Calu3 (cell line): ENCODE data around the gene CNOT10. TPM values are rescaled to one million over a fixed set of nuclear protein-coding genes. Genes with fewer than 3 reads are reported as not detected.
A peak's percentile ranks its signal among the peaks of the same experiment; 100 is the strongest.

Source experiments
- Bru-seq: library from RNA; stranded (reverse); fragments of 400-500 nt; gene quantifications from one replicate; lab custom pipeline; 2021; lab: Mats Ljungman, UMichigan
- BruChase-seq, 2 experiments: library from RNA; stranded (reverse); fragments of 400-500 nt; gene quantifications; one replicate each; lab custom pipeline; 2021; lab: Mats Ljungman, UMichigan
- BruUV-seq: library from RNA; stranded (reverse); fragments of 400-500 nt; replicated peaks from 2 replicates; lab custom pipeline; 2021; lab: Mats Ljungman, UMichigan
- CTCF ChIA-PET: fragments of 300-600 bp; sonication (Branson Sonifier 250); formaldehyde crosslinking; loops from one replicate; lab custom pipeline; 2022; ENCODE audit warnings: antibody characterized with exemption; lab: Charles Lee
- DNase-seq: peaks from one replicate; pipeline ENCODE4 v3.0.0; 2022
- H3K27ac Mint-ChIP-seq: one replicate; pipeline ENCODE4 v1.8.0; 2022; ENCODE audit warnings: mixed read lengths; ENCODE audit not compliant: unreplicated experiment
- H3K27me3 Mint-ChIP-seq: one replicate; pipeline ENCODE4 v1.8.0; 2022; ENCODE audit warnings: mixed read lengths; ENCODE audit not compliant: unreplicated experiment
- H3K36me3 Mint-ChIP-seq: one replicate; pipeline ENCODE4 v1.8.0; 2022; ENCODE audit warnings: mild to moderate bottlenecking, moderate library complexity, mixed read lengths; ENCODE audit not compliant: insufficient read depth, unreplicated experiment
- H3K4me1 Mint-ChIP-seq: one replicate; pipeline ENCODE4 v1.8.0; 2022; ENCODE audit warnings: mild to moderate bottlenecking, low read depth, mixed read lengths; ENCODE audit not compliant: unreplicated experiment
- H3K4me3 Mint-ChIP-seq: one replicate; pipeline ENCODE4 v1.8.0; 2022; ENCODE audit warnings: mild to moderate bottlenecking, low read depth, moderate library complexity, mixed read lengths; ENCODE audit not compliant: unreplicated experiment
- H3K9me3 Mint-ChIP-seq: one replicate; pipeline ENCODE4 v1.8.0; 2022; ENCODE audit warnings: low read depth, mixed read lengths; ENCODE audit not compliant: unreplicated experiment
- CTCF ChIP-seq: fragments of 200-600 bp; IDR thresholded peaks from one replicate; pipeline ENCODE4 v1.8.0; 2022; ENCODE audit warnings: antibody characterized with exemption; ENCODE audit not compliant: unreplicated experiment
- intact Hi-C: fragments of 100-400 bp; cut with micrococcal nuclease; formaldehyde crosslinking; loops from one replicate; pipeline ENCODE4 v1.10.0; 2022; ENCODE audit not compliant: unreplicated experiment
- long read RNA-seq: library from polyadenylated mRNA; stranded (forward); transcript quantifications from one replicate; pipeline ENCODE4 v2.0.0, GENCODE V29; 2022
- total RNA-seq: library from RNA; stranded (reverse); gene quantifications from 2 replicates; pipeline ENCODE4 v1.2.3, GENCODE V29; 2022

Gene CNOT10
- total RNA-seq: 41.4 and 45.1 TPM in 2 replicates
- Bru-seq, nascent RNA: percentile 77 among the genes with signal in this experiment
- percentile 68 among the genes with signal in this experiment for BruChase-seq, experiment 1, labeled RNA remaining after a 6-hour chase
- percentile 67 among the genes with signal in this experiment for BruChase-seq, experiment 2, labeled RNA remaining after a 2-hour chase
- long read RNA-seq, transcript CNOT10-201 (19 exons, 2,815 nt): major isoform, 25 of 40 reads
- long read RNA-seq, partial matches to known transcripts: 1 of 40 reads
- long read RNA-seq, other reads (novel, unspliced or antisense): 12 of 40 reads

- intact Hi-C loops: no loop called here
- no TSS peak for BruUV-seq
- Mint-ChIP-seq H3K27me3 (no peaks in the 10 kb centered on the region), H3K4me1 (peaks cover 18% of the 10 kb centered on the region), H3K27ac (peak within 1 kb of the TSS; percentile 61), H3K36me3 (peaks cover 23% of the 10 kb centered on the region), H3K4me3 (peak within 1 kb of the TSS; percentile 95), H3K9me3 (no peaks in the 10 kb centered on the region)
- TF ChIP-seq CTCF: no peak
- peak; percentile 95 for DNase-seq
- CTCF ChIA-PET: no interaction called here
Observed at GRCh38 chr3:32684800-32685542, at the start of gene CNOT10. CNOT10 (plus strand) TSS chr3:32685188; CDS start chr3:32685461, 273 bp downstream.

DNA sequence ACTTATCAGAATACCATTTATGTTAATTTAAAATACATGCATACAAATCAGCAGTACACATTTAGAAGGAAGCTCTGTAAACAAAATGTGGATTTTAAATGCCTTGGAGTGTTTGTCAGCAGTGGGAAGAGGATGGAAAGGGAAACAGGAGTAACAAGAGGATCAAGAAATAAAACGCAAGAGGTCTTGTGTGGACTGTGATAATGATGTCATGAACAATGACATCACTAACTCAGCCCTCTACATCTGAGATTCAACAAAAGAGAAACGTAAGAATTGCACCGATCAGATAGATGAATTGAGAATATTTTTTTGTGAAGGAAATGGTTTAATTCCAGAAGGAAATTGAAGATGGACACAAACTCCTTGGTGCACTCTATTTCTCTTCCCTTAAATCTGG is 44.0 kb upstream of the CNOT10 start:
- no peaks in the 10 kb centered on the region for H3K9me3 Mint-ChIP-seq
- TF ChIP-seq CTCF: no peak
- CTCF ChIA-PET: no interaction called here
- intact Hi-C loops: no loop called here
- no peaks in the 10 kb centered on the region for H3K4me1 Mint-ChIP-seq
- H3K36me3 Mint-ChIP-seq: no peaks in the 10 kb centered on the region
- no peak for DNase-seq
- BruUV-seq: no TSS peak
- peaks cover 31% of the 10 kb centered on the region for H3K27me3 Mint-ChIP-seq
- no peak overlapping the region for H3K27ac Mint-ChIP-seq
- H3K4me3 Mint-ChIP-seq: no peak overlapping the region

GRCh38 chr3:32641356-32641755 is 43.6 kb upstream of the CNOT10 start:
- no peak for DNase-seq
- Mint-ChIP-seq H3K4me1 (no peaks in the 10 kb centered on the region), H3K36me3 (no peaks in the 10 kb centered on the region), H3K4me3 (no peak overlapping the region), H3K27me3 (peaks cover 26% of the 10 kb centered on the region), H3K27ac (no peak overlapping the region), H3K9me3 (no peaks in the 10 kb centered on the region)
- CTCF ChIA-PET: no interaction called here
- BruUV-seq: no TSS peak
- intact Hi-C loops: no loop called here
- no peak for TF ChIP-seq CTCF

GRCh38 chr3:32643354-32643753 is 41.6 kb upstream of the CNOT10 start:
- peaks cover 21% of the 10 kb centered on the region for H3K27me3 Mint-ChIP-seq
- no peaks in the 10 kb centered on the region for H3K36me3 Mint-ChIP-seq
- H3K9me3 Mint-ChIP-seq: no peaks in the 10 kb centered on the region
- DNase-seq: no peak
- H3K4me1 Mint-ChIP-seq: no peaks in the 10 kb centered on the region
- intact Hi-C loops: no loop called here
- CTCF ChIA-PET: no interaction called here
- no peak overlapping the region for H3K4me3 Mint-ChIP-seq
- no peak overlapping the region for H3K27ac Mint-ChIP-seq
- TF ChIP-seq CTCF: no peak
- BruUV-seq: no TSS peak
